H9 (cell line): Measurements from ENCODE around the gene MIPOL1. TPM values are rescaled to one million over a fixed set of nuclear protein-coding genes. Genes with fewer than 3 reads are reported as not detected.

Source experiments
- DNase-seq: peaks from one replicate; pipeline ENCODE4 v3.0.0-alpha.2; 2017
- H2AFZ ChIP-seq: one replicate; pipeline ENCODE4 v1.6.1; 2013; ENCODE audit warnings: mild to moderate bottlenecking, low read length, control low read depth, moderate library complexity
- H2AK5ac ChIP-seq: 2 replicates; pipeline ENCODE4 v1.6.1; 2013; ENCODE audit warnings: low read length, control low read depth, mixed read lengths; ENCODE audit not compliant: insufficient read length
- H2BK120ac ChIP-seq: one replicate; pipeline ENCODE4 v1.6.1; 2013; ENCODE audit warnings: low read depth, mild to moderate bottlenecking, low read length, control low read depth, inconsistent platforms; ENCODE audit not compliant: poor library complexity, severe bottlenecking
- H2BK12ac ChIP-seq: 2 replicates; pipeline ENCODE4 v1.6.1; 2013; ENCODE audit warnings: low read length, control low read depth, mixed read lengths, low read depth; ENCODE audit not compliant: insufficient read length
- H2BK15ac ChIP-seq: 2 replicates; pipeline ENCODE4 v1.6.1; 2013; ENCODE audit warnings: low read depth, low read length, control low read depth
- H2BK20ac ChIP-seq: one replicate; pipeline ENCODE4 v1.6.1; 2013; ENCODE audit warnings: low read depth, mild to moderate bottlenecking, low read length, control low read depth, inconsistent platforms; ENCODE audit not compliant: poor library complexity, severe bottlenecking
- H2BK5ac ChIP-seq: 2 replicates; pipeline ENCODE4 v1.6.1; 2013; ENCODE audit warnings: low read length, control low read depth, mixed read lengths; ENCODE audit not compliant: insufficient read length
- H3K14ac ChIP-seq: 2 replicates; pipeline ENCODE4 v1.6.1; 2013; ENCODE audit warnings: low read length, control low read depth; ENCODE audit not compliant: insufficient read depth
- H3K18ac ChIP-seq: 2 replicates; pipeline ENCODE4 v1.6.1; 2013; ENCODE audit warnings: low read depth, mild to moderate bottlenecking, mixed read lengths, low read length, control low read depth; ENCODE audit not compliant: insufficient read length
- H3K23ac ChIP-seq: 2 replicates; pipeline ENCODE4 v1.6.1; 2013; ENCODE audit warnings: low read length, control low read depth, mixed read lengths, low read depth; ENCODE audit not compliant: insufficient read length
- H3K23me2 ChIP-seq: 2 replicates; pipeline ENCODE4 v1.6.1; 2013; ENCODE audit warnings: low read depth, mild to moderate bottlenecking, mixed read lengths, low read length, control low read depth; ENCODE audit not compliant: insufficient read length, poor library complexity, severe bottlenecking
- H3K27ac ChIP-seq: 2 replicates; pipeline ENCODE4 v1.5.1; 2013; ENCODE audit warnings: low read length, control low read depth, mixed read lengths, low read depth; ENCODE audit not compliant: insufficient read length
- H3K27me3 ChIP-seq: 2 replicates; pipeline ENCODE4 v1.6.1; 2013; ENCODE audit warnings: low read length, control low read depth, inconsistent platforms; ENCODE audit not compliant: insufficient read depth
- H3K4ac ChIP-seq: 2 replicates; pipeline ENCODE4 v1.6.1; 2013; ENCODE audit warnings: low read depth, mild to moderate bottlenecking, control low read depth, inconsistent platforms, low read length, moderate library complexity
- H3K4me1 ChIP-seq: 2 replicates; pipeline ENCODE4 v1.6.1; 2013; ENCODE audit warnings: low read length, control low read depth, inconsistent platforms; ENCODE audit not compliant: insufficient read depth
- H3K4me2 ChIP-seq: 2 replicates; pipeline ENCODE4 v1.6.1; 2013; ENCODE audit warnings: low read length, control low read depth, mixed read lengths; ENCODE audit not compliant: insufficient read length, insufficient read depth
- H3K56ac ChIP-seq: 2 replicates; pipeline ENCODE4 v1.6.1; 2013; ENCODE audit warnings: low read depth, mild to moderate bottlenecking, mixed read lengths, low read length, control low read depth; ENCODE audit not compliant: insufficient read length
- H3K79me1 ChIP-seq: 2 replicates; pipeline ENCODE4 v1.6.1; 2013; ENCODE audit warnings: low read depth, mild to moderate bottlenecking, moderate library complexity, low read length, control low read depth, inconsistent platforms; ENCODE audit not compliant: insufficient read depth, poor library complexity, severe bottlenecking
- H3K79me2 ChIP-seq: 2 replicates; pipeline ENCODE4 v1.6.1; 2013; ENCODE audit warnings: low read length, control low read depth, inconsistent platforms; ENCODE audit not compliant: insufficient read depth
- H3K9ac ChIP-seq: 2 replicates; pipeline ENCODE4 v1.6.1; 2013; ENCODE audit warnings: low read length, control low read depth, mixed read lengths; ENCODE audit not compliant: insufficient read length; ENCODE audit errors: extremely low read depth
- H3K9me3 ChIP-seq: one replicate; pipeline ENCODE4 v1.6.1; 2013; ENCODE audit warnings: low read depth, low read length, inconsistent platforms; ENCODE audit not compliant: control insufficient read depth
- H3T11ph ChIP-seq: one replicate; pipeline ENCODE4 v1.6.1; 2013; ENCODE audit warnings: mild to moderate bottlenecking, low read length, control low read depth, inconsistent platforms
- H4K20me1 ChIP-seq: one replicate; pipeline ENCODE4 v1.6.1; 2013; ENCODE audit not compliant: control insufficient read depth, insufficient read length, insufficient read depth
- H4K5ac ChIP-seq: 2 replicates; pipeline ENCODE4 v1.6.1; 2013; ENCODE audit warnings: low read depth, mild to moderate bottlenecking, mixed read lengths, low read length, control low read depth; ENCODE audit not compliant: insufficient read length
- H4K8ac ChIP-seq: replicated peaks from 2 replicates; pipeline ENCODE4 v1.6.1; 2013; ENCODE audit warnings: low read length, control low read depth, mixed read lengths, low read depth; ENCODE audit not compliant: insufficient read length
- H4K91ac ChIP-seq: 2 replicates; pipeline ENCODE4 v1.6.1; 2013; ENCODE audit warnings: low read depth, mild to moderate bottlenecking, moderate library complexity, mixed read lengths, low read length, control low read depth; ENCODE audit not compliant: insufficient read length
- H3K27ac Mint-ChIP-seq, 3 experiments: 2 replicates in 2 of 3; 3 replicates in 1 of 3; pipeline ENCODE4 v1.8.0; 2020 to 2021; ENCODE audit warnings: mixed read lengths in 3 of 3, mild to moderate bottlenecking in 1 of 3, moderate library complexity in 1 of 3
- H3K27me3 Mint-ChIP-seq: 2 replicates; pipeline ENCODE4 v1.8.0; 2021; ENCODE audit warnings: low read depth, mild to moderate bottlenecking, moderate library complexity, mixed read lengths
- H3K36me3 Mint-ChIP-seq, 3 experiments: 2 replicates in 2 of 3; 3 replicates in 1 of 3; pipeline ENCODE4 v1.8.0; 2020 to 2021; ENCODE audit warnings: low read depth in 3 of 3, mixed read lengths in 3 of 3; ENCODE audit not compliant: insufficient read depth in 1 of 3
- H3K4me1 Mint-ChIP-seq, 2 experiments: 2 replicates each; pipeline ENCODE4 v1.8.0; 2020; ENCODE audit warnings: mixed read lengths in 2 of 2
- H3K4me3 Mint-ChIP-seq, 2 experiments: 2 replicates in 1 of 2; 3 replicates in 1 of 2; pipeline ENCODE4 v1.8.0; 2020 to 2021; ENCODE audit warnings: mild to moderate bottlenecking in 2 of 2, mixed read lengths in 2 of 2, moderate library complexity in 1 of 2
- H3K9me3 Mint-ChIP-seq, 2 experiments: 2 replicates in 1 of 2; 3 replicates in 1 of 2; pipeline ENCODE4 v1.8.0; 2020; ENCODE audit warnings: mild to moderate bottlenecking in 2 of 2, mixed read lengths in 2 of 2, moderate library complexity in 1 of 2
- WGBS: extraction: QIAGEN DNeasy Blood & Tissue Kit; methylation state at CpG from one replicate; pipeline ENCODE4 v1.1.7; 2013; ENCODE audit warnings: missing lambda C conversion rate, low lambda C conversion rate, mixed read lengths; ENCODE audit not compliant: insufficient read length; ENCODE audit errors: extremely low coverage; 5-methylcytosine and 5-hydroxymethylcytosine counted together
- total RNA-seq: library from RNA; stranded (reverse); gene quantifications from 2 replicates; pipeline ENCODE4 v1.2.1, GENCODE V29; 2021
- TF ChIP-seq, protein P1 (sequence below): fragments of 200-600 bp; sonication (generic); conservative IDR thresholded peaks from 3 replicates; pipeline ENCODE4 v1.8.0; 2021; ENCODE audit warnings: antibody characterized with exemption, mild to moderate bottlenecking

The MIPOL1 gene
- total RNA-seq, 1 experiment from 2014 or later: 15.6 TPM

DNA sequence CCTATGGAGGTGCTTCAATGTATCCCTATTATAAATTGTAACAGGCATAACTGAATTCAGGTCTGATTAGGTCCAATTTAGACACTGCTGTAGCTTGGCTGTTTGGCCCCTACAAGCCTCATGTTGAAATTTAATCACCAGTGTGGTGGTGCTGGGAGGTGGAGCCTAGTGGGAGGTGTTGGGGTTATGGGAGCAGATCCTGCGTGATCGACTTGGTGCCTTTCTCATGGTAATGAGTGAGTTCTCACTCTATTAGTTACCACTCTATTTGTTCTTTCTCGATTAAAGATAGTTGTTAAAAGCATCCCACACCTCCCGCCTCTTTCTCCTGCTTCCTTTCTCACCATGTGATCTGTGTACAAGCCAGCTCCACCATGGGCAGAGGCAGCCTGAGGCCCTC, 275.2 kb downstream of the MIPOL1 start:
- Mint-ChIP-seq H3K27ac (peak overlapping the region in 1 of 3 experiments; percentile 33; a peak in 1 of 7 replicates), H3K9me3 (peaks cover 0 to 6% of the 10 kb centered on the region in 2 experiments; a peak in 3 of 5 replicates)
- DNase-seq: peak; percentile 29

More for the DNA sequence above, 275.2 kb downstream of the MIPOL1 start:
- Histone ChIP-seq H3K9me3 (no peaks in the 10 kb centered on the region), H3K23ac (no peak overlapping the region), H4K20me1 (no peaks in the 10 kb centered on the region), H3K27ac (no peak overlapping the region), H2AFZ (no peak overlapping the region), H3K9ac (no peak overlapping the region), H4K91ac (no peak overlapping the region), H2BK5ac (no peak overlapping the region), H3K4me2 (no peak overlapping the region), H3T11ph (no peak overlapping the region), H2BK15ac (no peak overlapping the region), H2AK5ac (no peak overlapping the region), H3K4me1 (no peaks in the 10 kb centered on the region; the same call in 1 of the 2 replicates), H3K79me2 (no peaks in the 10 kb centered on the region), H3K4ac (no peak overlapping the region), H2BK12ac (no peak overlapping the region), H3K79me1 (no peaks in the 10 kb centered on the region), H3K27me3 (no peaks in the 10 kb centered on the region), H2BK120ac (no peak overlapping the region), H3K14ac (no peak overlapping the region), H4K8ac (no peak overlapping the region), H3K23me2 (no peaks in the 10 kb centered on the region), H4K5ac (no peak overlapping the region), H3K56ac (no peak overlapping the region), H3K18ac (no peak overlapping the region), H2BK20ac (no peak overlapping the region)
- H3K4me1 Mint-ChIP-seq: peaks cover 7 to 8% of the 10 kb centered on the region in 2 experiments; a peak in 3 of 4 replicates
- WGBS: no CpG with 5 or more reads among the region's 4 CpGs
- no peaks in the 10 kb centered on the region for H3K27me3 Mint-ChIP-seq
- H3K4me3 Mint-ChIP-seq: no peak overlapping the region
- TF ChIP-seq, protein P1, sequence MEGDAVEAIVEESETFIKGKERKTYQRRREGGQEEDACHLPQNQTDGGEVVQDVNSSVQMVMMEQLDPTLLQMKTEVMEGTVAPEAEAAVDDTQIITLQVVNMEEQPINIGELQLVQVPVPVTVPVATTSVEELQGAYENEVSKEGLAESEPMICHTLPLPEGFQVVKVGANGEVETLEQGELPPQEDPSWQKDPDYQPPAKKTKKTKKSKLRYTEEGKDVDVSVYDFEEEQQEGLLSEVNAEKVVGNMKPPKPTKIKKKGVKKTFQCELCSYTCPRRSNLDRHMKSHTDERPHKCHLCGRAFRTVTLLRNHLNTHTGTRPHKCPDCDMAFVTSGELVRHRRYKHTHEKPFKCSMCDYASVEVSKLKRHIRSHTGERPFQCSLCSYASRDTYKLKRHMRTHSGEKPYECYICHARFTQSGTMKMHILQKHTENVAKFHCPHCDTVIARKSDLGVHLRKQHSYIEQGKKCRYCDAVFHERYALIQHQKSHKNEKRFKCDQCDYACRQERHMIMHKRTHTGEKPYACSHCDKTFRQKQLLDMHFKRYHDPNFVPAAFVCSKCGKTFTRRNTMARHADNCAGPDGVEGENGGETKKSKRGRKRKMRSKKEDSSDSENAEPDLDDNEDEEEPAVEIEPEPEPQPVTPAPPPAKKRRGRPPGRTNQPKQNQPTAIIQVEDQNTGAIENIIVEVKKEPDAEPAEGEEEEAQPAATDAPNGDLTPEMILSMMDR: no peak
- H3K36me3 Mint-ChIP-seq: peaks cover 0 to 4% (median 3%) of the 10 kb centered on the region in 3 experiments; a peak in 2 of 7 replicates
